ENCODE data around the gene CHN2.

DNA sequence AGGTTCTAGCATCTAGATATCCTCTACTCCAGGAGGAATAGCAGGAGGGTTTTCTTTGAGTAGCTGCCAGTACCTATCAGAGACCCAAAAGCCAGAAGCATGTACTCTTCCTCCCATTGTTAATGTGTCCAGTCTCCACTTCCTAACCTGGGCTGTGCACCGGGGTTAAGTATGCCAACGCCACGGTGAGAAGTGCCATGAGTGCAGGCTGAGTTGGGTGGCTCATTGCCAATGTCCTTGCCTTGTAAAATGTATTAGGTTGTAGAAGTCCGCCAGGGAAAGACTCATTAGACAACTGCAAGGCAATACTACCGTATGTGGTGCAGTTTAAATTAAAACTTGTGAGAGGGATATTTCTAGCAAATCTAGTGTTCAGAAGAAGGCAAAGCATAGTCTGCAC, 314.0 kb downstream of the CHN2 start:
- TF ChIP-seq POLR2AphosphoS5 (IDR thresholded peaks at IDR 0.05) (no peak), POLR2A (IDR thresholded peaks at IDR 0.05) (no peak), EP300 (IDR thresholded peaks at IDR 0.05) (no peak)
- TF ChIP-seq, protein P1, sequence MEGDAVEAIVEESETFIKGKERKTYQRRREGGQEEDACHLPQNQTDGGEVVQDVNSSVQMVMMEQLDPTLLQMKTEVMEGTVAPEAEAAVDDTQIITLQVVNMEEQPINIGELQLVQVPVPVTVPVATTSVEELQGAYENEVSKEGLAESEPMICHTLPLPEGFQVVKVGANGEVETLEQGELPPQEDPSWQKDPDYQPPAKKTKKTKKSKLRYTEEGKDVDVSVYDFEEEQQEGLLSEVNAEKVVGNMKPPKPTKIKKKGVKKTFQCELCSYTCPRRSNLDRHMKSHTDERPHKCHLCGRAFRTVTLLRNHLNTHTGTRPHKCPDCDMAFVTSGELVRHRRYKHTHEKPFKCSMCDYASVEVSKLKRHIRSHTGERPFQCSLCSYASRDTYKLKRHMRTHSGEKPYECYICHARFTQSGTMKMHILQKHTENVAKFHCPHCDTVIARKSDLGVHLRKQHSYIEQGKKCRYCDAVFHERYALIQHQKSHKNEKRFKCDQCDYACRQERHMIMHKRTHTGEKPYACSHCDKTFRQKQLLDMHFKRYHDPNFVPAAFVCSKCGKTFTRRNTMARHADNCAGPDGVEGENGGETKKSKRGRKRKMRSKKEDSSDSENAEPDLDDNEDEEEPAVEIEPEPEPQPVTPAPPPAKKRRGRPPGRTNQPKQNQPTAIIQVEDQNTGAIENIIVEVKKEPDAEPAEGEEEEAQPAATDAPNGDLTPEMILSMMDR (IDR thresholded peaks at IDR 0.05): no peak
